ENCODE results near the gene ABLIM3. TPM values are rescaled to one million over a fixed set of nuclear protein-coding genes. Genes with fewer than 3 reads are reported as not detected.

The ABLIM3 gene
- total RNA-seq, 4 donors from 2014 or later, result 55.1 to 320 (median 94.2) TPM

DNA sequence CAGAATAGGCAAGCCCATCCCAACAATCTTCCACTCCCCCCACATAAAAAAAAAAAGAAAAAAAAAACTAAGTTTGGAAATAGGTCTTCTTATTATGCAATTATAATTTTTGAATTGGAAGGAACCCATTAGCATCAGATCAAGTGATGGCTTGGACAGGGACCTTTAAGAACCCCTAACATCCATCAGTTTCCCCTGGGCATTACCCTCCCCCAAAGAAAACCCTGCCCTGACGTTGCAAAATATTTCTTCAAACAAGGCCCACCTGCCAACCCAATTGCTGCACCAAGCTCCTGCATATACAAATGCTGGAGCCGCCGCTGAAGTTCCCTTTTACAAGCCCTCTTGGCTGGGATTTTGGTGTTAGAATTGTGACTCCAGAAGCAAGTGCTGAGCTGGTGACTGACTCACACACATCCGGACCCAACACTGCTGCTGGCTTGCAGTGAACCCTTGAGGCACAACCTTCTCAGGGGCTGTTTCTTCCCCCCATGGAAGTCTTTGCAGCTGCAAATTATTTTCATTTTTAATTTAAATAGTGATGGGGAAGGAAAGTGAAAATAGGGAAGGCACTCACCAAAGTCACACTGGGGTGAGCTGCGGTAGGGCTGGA, 74.3 kb downstream of the ABLIM3 start:
- TF ChIP-seq, protein P1, sequence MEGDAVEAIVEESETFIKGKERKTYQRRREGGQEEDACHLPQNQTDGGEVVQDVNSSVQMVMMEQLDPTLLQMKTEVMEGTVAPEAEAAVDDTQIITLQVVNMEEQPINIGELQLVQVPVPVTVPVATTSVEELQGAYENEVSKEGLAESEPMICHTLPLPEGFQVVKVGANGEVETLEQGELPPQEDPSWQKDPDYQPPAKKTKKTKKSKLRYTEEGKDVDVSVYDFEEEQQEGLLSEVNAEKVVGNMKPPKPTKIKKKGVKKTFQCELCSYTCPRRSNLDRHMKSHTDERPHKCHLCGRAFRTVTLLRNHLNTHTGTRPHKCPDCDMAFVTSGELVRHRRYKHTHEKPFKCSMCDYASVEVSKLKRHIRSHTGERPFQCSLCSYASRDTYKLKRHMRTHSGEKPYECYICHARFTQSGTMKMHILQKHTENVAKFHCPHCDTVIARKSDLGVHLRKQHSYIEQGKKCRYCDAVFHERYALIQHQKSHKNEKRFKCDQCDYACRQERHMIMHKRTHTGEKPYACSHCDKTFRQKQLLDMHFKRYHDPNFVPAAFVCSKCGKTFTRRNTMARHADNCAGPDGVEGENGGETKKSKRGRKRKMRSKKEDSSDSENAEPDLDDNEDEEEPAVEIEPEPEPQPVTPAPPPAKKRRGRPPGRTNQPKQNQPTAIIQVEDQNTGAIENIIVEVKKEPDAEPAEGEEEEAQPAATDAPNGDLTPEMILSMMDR (IDR thresholded peaks at IDR 0.05; ENCODE audit: low read depth), result no peak

DNA sequence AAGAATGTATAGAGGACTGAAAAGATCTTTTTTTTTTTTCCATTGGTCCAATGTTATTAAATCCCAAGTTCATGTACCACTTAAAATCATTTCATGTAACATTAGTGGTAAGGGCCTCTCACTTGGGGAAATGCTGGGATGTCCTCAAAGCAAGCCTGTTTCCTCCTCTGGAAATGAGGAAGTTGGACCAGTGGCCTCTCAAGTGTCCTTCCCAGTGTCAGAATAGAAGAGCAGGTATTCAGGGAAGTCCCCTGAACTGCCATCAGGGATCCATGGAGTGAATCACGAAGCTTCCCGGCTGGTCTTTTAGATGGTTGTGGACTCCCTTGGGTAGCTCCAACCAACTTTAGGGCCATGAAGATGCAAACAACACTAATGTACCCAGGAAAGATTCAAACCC, 75.2 kb downstream of the ABLIM3 start:
- TF ChIP-seq, protein P1 (IDR thresholded peaks at IDR 0.05; ENCODE audit: low read depth), result no peak

DNA sequence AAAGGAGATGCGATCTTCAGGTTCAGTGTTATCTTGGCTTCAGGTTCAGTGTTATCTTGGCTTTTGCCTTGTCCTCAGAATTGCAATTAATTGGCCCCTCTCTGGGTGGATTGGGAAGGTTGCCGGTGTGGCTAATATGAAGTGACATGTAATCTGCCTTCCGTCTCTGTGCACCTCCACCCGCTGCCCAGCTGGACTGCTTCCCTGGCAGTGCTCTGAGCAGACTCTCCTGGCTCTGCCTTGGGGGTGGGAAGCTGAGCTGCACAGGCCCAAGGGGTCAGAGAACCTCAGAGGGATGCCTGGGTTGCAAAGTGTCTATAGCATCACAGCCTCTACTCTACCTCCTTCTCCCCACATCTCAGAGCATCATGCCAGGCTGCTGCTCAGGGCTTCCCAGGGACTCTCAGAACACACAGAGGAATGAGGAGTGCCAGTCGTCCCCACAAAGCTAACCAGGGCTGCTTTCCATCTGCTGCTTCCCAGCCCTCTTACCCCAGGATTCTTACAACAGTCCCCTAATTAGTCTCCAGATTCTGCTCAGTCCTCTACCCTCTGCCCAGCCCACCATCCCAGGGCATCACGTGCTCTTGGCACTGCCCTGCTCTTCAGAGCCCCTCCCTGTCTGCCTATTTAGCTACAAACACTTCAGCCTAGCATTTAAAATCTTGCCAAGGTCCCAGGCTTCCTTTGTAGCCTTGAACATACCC, 76.0 kb downstream of the ABLIM3 start:
- TF ChIP-seq, protein P1 (IDR thresholded peaks at IDR 0.05; ENCODE audit: low read depth), result no peak

DNA sequence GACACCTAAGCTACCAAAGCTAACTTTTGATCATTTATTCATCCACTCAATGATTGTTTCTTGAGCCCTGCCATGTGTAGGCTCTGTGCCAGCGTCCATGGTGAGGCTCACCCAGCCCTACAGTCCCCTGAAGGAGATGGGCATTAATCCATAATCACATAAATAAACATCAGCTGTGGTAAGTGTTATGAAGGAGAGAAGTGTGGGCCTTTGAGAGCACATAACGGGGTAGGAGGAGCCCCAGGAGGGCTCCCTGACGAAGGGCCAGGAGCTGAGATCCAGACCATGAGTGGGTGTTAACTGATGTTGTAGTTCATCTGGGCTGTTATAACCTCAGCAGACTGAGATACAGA, 76.5 kb downstream of the ABLIM3 start:
- TF ChIP-seq, protein P1 (IDR thresholded peaks at IDR 0.05; ENCODE audit: low read depth), result no peak

DNA sequence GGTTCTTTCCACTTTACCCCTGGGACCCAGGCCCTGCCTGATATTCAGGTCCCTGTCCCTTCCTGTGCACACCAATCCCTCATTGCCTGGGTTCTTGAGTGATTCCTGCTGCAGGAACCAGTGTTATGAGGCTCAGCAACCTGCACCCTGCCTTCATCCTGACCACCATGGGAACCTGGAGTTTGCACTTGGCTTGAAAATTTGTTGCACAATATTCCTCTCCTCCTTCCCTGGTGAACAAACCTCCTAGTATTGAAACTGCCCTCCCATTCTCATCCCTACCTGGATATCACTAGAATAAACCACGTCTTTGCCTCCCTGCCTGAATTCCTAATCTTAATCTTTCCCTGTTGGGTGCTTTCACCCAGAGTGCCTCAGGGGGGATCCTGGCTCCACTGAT, 78.3 kb downstream of the ABLIM3 start:
- TF ChIP-seq, protein P1 (IDR thresholded peaks at IDR 0.05; ENCODE audit: low read depth), result no peak

DNA sequence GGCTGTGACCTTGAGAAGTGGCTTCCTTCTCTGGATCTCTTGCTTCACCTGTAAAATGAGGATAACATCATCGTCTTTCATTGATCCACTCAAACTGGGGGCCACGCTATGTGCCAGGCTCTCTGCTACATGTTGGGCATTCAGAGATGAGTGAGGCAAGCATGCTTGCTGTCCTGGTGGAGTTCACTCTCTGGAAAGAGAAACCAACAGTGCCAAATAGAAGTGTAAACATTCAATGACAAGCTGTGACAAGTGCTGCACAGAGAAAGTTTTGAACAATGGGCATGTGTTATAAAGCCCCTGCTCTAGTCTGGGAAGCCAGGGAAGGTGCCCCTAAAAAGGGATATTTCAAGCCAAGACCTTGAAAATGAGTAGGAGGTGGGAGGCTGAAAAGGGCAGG, 79.5 kb downstream of the ABLIM3 start:
- TF ChIP-seq, protein P1 (IDR thresholded peaks at IDR 0.05; ENCODE audit: low read depth), result no peak

DNA sequence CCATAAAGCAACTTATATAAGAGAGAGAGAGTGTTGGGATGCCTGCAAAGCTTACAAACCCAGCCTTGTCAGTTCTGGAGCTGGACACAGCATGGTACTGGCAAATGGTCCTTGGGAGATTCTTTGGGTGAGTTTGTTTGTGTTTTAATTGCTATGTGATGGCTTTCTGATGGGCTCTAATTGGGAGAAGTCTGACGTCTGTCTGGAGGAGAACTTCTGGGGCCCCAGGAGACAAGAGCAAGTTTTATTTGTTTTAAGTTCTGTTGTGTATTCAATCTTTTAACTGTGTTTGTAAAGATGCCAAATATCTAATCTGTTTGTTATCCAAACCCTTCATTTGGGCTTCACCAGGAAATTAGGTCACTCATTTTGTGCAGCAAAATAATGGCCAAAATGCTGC, 80.0 kb downstream of the ABLIM3 start:
- TF ChIP-seq, protein P1 (IDR thresholded peaks at IDR 0.05; ENCODE audit: low read depth), result no peak

Measured in subcutaneous adipose tissue (tissue), 4 donors.